Measurements from ENCODE around the gene NTF4.

GRCh38 chr19:49085020-49085867 is 20.6 kb upstream of the NTF4 start, which contains the start of gene SNRNP70:
- TF ChIP-seq GATA2 (IDR thresholded peaks at IDR 0.05; ENCODE audit: low read depth, low read length) (no peak; the same call in 1 of the 2 replicates), GATA3 (IDR thresholded peaks at IDR 0.05; ENCODE audit: low read depth, low read length) (no peak)
